ENCODE results near the gene NAALADL2.

The NAALADL2 gene

GRCh38 chr3:175477651-175478224 lies 618.6 kb downstream of the NAALADL2 start:
- Mint-ChIP-seq H3K4me1 (no peaks in the 10 kb centered on the region), H3K36me3 (ENCODE audit: low read depth) (no peaks in the 10 kb centered on the region), H3K4me3 (no peak overlapping the region), H3K27ac (no peak overlapping the region), H3K27me3 (ENCODE audit: low read depth) (no peaks in the 10 kb centered on the region), H3K9me3 (no peaks in the 10 kb centered on the region)
- TF ChIP-seq, protein P1, sequence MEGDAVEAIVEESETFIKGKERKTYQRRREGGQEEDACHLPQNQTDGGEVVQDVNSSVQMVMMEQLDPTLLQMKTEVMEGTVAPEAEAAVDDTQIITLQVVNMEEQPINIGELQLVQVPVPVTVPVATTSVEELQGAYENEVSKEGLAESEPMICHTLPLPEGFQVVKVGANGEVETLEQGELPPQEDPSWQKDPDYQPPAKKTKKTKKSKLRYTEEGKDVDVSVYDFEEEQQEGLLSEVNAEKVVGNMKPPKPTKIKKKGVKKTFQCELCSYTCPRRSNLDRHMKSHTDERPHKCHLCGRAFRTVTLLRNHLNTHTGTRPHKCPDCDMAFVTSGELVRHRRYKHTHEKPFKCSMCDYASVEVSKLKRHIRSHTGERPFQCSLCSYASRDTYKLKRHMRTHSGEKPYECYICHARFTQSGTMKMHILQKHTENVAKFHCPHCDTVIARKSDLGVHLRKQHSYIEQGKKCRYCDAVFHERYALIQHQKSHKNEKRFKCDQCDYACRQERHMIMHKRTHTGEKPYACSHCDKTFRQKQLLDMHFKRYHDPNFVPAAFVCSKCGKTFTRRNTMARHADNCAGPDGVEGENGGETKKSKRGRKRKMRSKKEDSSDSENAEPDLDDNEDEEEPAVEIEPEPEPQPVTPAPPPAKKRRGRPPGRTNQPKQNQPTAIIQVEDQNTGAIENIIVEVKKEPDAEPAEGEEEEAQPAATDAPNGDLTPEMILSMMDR (IDR thresholded peaks at IDR 0.05; ENCODE audit: unreplicated experiment in 3 of 3), result no peak

- Mint-ChIP-seq H3K36me3 (ENCODE audit: low read depth) (no peaks in the 10 kb centered on the region), H3K4me1 (no peaks in the 10 kb centered on the region)
- TF ChIP-seq, protein P1 (IDR thresholded peaks at IDR 0.05; ENCODE audit: unreplicated experiment in 3 of 3), result no peak
Measured at GRCh38 chr3:175478301-175478700, 619.2 kb downstream of the NAALADL2 start.

DNA sequence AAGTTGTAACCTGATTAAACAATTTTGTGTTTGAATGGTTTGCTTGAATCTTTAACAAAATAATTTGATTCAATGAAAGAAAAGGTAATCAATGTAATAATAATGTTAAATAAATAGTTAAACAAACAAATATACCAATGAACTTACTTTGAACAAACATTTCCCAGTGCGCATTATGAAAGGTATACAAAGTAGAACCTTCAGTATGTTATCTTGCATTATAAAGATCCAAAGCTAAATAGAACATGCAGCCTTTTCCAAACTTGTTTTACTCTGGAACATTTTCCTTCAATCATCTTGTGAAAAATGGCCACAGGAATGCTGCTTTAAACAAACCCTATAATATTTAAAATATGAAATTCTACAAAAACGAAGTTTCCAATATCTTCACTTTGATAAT lies 620.0 kb downstream of the NAALADL2 start:
- Mint-ChIP-seq H3K9me3 (no peaks in the 10 kb centered on the region), H3K4me3 (no peak overlapping the region), H3K27me3 (ENCODE audit: low read depth) (no peaks in the 10 kb centered on the region), H3K4me1 (no peaks in the 10 kb centered on the region), H3K27ac (no peak overlapping the region), H3K36me3 (ENCODE audit: low read depth) (no peaks in the 10 kb centered on the region)
- TF ChIP-seq, protein P1 (IDR thresholded peaks at IDR 0.05; ENCODE audit: unreplicated experiment in 3 of 3), result no peak

More at GRCh38 chr3:175478301-175478700, 619.2 kb downstream of the NAALADL2 start:
- H3K9me3 Mint-ChIP-seq, result no peaks in the 10 kb centered on the region
- H3K27ac Mint-ChIP-seq, result no peak overlapping the region
- H3K27me3 Mint-ChIP-seq (ENCODE audit: low read depth), result no peaks in the 10 kb centered on the region
- no peak overlapping the region for H3K4me3 Mint-ChIP-seq

GRCh38 chr3:175479800-175480199 lies 620.7 kb downstream of the NAALADL2 start:
- H3K9me3 Mint-ChIP-seq, result no peaks in the 10 kb centered on the region
- no peaks in the 10 kb centered on the region for H3K36me3 Mint-ChIP-seq (ENCODE audit: low read depth)
- H3K27ac Mint-ChIP-seq, result no peak overlapping the region
- no peaks in the 10 kb centered on the region for H3K27me3 Mint-ChIP-seq (ENCODE audit: low read depth)
- no peaks in the 10 kb centered on the region for H3K4me1 Mint-ChIP-seq
- TF ChIP-seq, protein P1 (IDR thresholded peaks at IDR 0.05; ENCODE audit: unreplicated experiment in 3 of 3), result no peak
- H3K4me3 Mint-ChIP-seq, result no peak overlapping the region

DNA sequence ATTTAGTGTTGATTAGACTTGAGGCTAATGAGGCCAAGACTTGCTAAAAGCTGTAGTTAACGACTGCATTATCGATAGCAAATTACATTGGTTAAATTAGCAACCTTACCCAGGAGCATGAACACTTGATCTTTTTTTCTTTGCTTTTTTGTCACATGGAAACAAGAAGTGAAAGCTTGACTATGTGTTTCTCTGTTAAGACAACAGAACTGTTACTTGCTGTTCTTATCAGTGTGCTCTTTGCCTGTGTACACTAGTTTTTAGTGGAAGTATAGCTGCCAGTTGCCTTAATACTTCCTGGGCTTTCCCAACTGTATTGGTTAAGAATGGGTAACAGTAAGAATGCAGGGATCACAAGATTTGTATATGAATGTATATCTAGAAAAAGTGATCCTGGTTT lies 625.5 kb downstream of the NAALADL2 start:
- TF ChIP-seq, protein P1 (IDR thresholded peaks at IDR 0.05; ENCODE audit: unreplicated experiment in 3 of 3), result no peak
- no peaks in the 10 kb centered on the region for H3K9me3 Mint-ChIP-seq
- no peaks in the 10 kb centered on the region for H3K4me1 Mint-ChIP-seq
- no peaks in the 10 kb centered on the region for H3K36me3 Mint-ChIP-seq (ENCODE audit: low read depth)
- H3K4me3 Mint-ChIP-seq, result no peak overlapping the region
- no peak overlapping the region for H3K27ac Mint-ChIP-seq
- no peaks in the 10 kb centered on the region for H3K27me3 Mint-ChIP-seq (ENCODE audit: low read depth)

DNA sequence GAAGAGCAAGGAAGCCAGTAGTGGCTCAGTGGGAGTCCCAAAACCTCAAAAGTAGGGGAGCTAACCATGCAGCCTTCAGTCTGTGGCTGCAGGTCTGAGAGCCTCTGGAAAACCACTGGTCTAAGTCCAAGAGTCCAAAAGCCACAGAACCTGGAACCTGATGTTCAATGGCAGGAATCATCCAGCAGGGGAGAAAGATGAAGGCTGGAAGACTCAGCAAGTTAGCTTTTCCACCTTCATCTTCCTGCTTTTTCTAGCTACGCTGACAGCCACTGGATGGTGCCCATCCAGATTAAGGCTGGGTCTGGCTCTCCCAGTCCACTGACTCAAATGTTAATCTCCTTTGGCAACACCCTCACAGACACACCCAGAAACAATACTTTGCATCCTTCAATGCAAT lies 626.3 kb downstream of the NAALADL2 start:
- no peak overlapping the region for H3K27ac Mint-ChIP-seq
- H3K4me1 Mint-ChIP-seq, result no peaks in the 10 kb centered on the region
- H3K4me3 Mint-ChIP-seq, result no peak overlapping the region
- H3K9me3 Mint-ChIP-seq, result no peaks in the 10 kb centered on the region
- TF ChIP-seq, protein P1 (IDR thresholded peaks at IDR 0.05; ENCODE audit: unreplicated experiment in 3 of 3), result no peak
- H3K36me3 Mint-ChIP-seq (ENCODE audit: low read depth), result no peaks in the 10 kb centered on the region
- no peaks in the 10 kb centered on the region for H3K27me3 Mint-ChIP-seq (ENCODE audit: low read depth)
